ENCODE data around the gene GGN. TPM values are rescaled to one million over a fixed set of nuclear protein-coding genes. Genes with fewer than 3 reads are reported as not detected.

The GGN gene
- total RNA-seq, 1 donor from 2014 or later = 1.2 TPM

DNA sequence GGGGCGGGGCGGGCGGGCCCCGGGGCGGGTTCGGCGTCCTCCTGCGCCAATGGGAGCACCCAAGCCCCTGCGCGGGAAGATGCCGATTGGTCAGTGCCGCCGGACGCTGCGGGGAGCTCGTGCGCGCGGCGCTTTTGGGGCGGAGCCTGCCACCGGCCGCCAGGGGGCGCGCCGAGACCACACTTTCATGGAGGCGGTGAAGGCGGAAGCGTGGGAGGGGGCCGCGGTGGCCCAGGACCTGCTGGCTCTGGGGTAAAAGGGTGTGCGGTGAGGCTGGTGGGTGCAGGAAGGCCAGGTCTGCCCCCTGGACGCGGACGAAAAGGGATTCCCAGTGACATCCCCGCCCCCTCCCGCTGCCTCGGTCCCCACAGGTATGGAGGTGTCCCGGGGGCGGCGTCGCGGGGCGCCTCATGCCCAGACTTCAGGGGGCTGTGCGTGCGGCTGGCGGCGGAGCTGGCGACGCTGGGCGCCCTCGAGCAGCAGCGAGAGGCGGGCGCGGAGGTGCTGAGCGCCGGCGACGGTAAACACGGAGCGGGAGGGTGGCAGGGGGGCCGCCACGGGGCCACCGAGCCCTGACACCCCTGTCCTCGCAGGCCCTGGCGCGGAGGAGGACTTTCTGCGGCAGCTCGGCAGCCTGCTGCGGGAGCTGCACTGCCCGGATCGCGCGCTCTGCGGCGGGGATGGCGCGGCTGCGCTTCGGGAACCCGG is 15.3 kb upstream of the GGN start, which contains the start of gene FAM98C:
TSS of gene FAM98C (plus strand) at position 127 of the 708 bp plus-strand sequence. CDS start at position 188, 61 bp downstream.
- POLR2A ChIA-PET = interaction anchor here (0.6 to 3.2 kb wide), 32 partner anchors 9 to 1033 kb away, joined by 3 to 45 read pairs (median 4); partner anchors contain the start of genes ACTN4, CATSPERG, ECH1 and EIF3K
- TF ChIP-seq, protein P1, sequence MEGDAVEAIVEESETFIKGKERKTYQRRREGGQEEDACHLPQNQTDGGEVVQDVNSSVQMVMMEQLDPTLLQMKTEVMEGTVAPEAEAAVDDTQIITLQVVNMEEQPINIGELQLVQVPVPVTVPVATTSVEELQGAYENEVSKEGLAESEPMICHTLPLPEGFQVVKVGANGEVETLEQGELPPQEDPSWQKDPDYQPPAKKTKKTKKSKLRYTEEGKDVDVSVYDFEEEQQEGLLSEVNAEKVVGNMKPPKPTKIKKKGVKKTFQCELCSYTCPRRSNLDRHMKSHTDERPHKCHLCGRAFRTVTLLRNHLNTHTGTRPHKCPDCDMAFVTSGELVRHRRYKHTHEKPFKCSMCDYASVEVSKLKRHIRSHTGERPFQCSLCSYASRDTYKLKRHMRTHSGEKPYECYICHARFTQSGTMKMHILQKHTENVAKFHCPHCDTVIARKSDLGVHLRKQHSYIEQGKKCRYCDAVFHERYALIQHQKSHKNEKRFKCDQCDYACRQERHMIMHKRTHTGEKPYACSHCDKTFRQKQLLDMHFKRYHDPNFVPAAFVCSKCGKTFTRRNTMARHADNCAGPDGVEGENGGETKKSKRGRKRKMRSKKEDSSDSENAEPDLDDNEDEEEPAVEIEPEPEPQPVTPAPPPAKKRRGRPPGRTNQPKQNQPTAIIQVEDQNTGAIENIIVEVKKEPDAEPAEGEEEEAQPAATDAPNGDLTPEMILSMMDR (IDR thresholded peaks at IDR 0.05) = peak; percentile 98
- peak; percentile 99 for DNase-seq
- intact Hi-C loops (cut with micrococcal nuclease) = loop anchor here (1.0 to 5.0 kb wide), 14 partner anchors 14 to 527 kb away; partner anchors contain the start of genes MRPS12, PSMD8, RASGRP4 and SARS2
- peaks cover 6% of the 10 kb centered on the region for H3K27me3 Mint-ChIP-seq
- H3K36me3 Mint-ChIP-seq (ENCODE audit: low read depth) = peaks cover 18% of the 10 kb centered on the region
- H3K27ac Mint-ChIP-seq = peak within 1 kb of the TSS; percentile 90
- H3K4me3 Mint-ChIP-seq = peak within 1 kb of the TSS; percentile 91
- peaks cover 22% of the 10 kb centered on the region for H3K4me1 Mint-ChIP-seq
- CTCF ChIA-PET = interaction anchor here (0.6 to 4.5 kb wide), 54 partner anchors 9 to 530 kb away, joined by 3 to 80 read pairs (median 4); partner anchors contain the start of genes ACTN4, EIF3K, GGN and MAP4K1
- ATAC-seq (ENCODE audit: low read depth) = peak; percentile 97
- no peaks in the 10 kb centered on the region for H3K9me3 Mint-ChIP-seq

DNA sequence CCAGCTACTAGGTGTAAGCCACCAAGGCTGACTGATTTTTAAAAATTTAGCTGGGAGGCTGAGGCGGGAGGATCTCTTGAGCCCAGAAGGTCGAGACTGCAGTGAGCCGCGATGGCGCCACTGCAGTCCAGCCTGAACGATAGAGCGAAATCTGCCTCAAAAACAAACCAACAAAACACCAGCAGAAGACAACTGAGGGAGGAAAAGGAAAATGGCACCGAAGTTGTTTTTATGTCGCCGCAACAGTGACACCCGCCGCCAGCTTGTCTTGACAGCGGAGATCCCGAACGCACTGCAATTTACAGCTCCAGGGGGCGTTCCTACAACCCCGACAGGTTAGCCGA is 14.8 kb upstream of the GGN start:
- ATAC-seq (ENCODE audit: low read depth) (no peak), DNase-seq (no peak)
- Mint-ChIP-seq H3K27me3 (peaks cover 6% of the 10 kb centered on the region), H3K36me3 (ENCODE audit: low read depth) (peaks cover 15% of the 10 kb centered on the region), H3K4me1 (peaks cover 22% of the 10 kb centered on the region), H3K4me3 (peak overlapping the region; percentile 91), H3K9me3 (no peaks in the 10 kb centered on the region), H3K27ac (peak overlapping the region; percentile 80)
- POLR2A ChIA-PET = interaction anchor here (0.6 to 3.2 kb wide), 30 partner anchors 8 to 1033 kb away, joined by 3 to 45 read pairs (median 5); partner anchors contain the start of genes ACTN4, CATSPERG, ECH1 and EIF3K
- TF ChIP-seq, protein P1 (IDR thresholded peaks at IDR 0.05) = no peak
- intact Hi-C loops (cut with micrococcal nuclease) = loop anchor here (2.0 to 5.0 kb wide), 3 partner anchors 104 to 505 kb away; no protein-coding TSS in a partner anchor
- CTCF ChIA-PET = interaction anchor here (0.7 to 4.5 kb wide), 52 partner anchors 8 to 531 kb away, joined by 3 to 80 read pairs (median 4); partner anchors contain the start of genes ACTN4, EIF3K, GGN and MAP4K1

DNA sequence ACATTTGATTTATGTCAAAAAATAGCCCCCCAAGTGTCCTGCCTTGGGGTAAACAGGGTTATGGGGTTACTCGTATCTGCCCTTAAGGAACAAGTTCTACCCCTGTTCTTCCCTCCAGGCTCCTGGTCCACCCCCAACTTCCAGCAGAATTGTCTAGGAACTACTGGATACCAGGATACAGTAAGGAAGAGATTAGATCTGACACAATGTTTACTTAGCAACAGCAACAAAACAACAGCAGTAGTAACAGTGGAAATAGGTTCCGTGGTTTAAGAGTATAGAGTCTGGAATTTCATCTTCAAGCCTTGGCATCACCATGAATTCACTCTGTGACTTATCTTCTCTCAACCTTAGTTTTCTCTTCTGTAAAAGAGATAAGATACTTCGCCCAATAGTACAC is 13.3 kb upstream of the GGN start:
- H3K4me3 Mint-ChIP-seq = no peak overlapping the region
- TF ChIP-seq, protein P1 (IDR thresholded peaks at IDR 0.05) = no peak
- intact Hi-C loops (cut with micrococcal nuclease) = loop anchor here (5.0 kb wide), 1 partner anchor 504 kb away; no protein-coding TSS in a partner anchor
- no peak overlapping the region for H3K27ac Mint-ChIP-seq
- peaks cover 25% of the 10 kb centered on the region for H3K4me1 Mint-ChIP-seq
- H3K36me3 Mint-ChIP-seq (ENCODE audit: low read depth) = peaks cover 7% of the 10 kb centered on the region
- peaks cover 19% of the 10 kb centered on the region for H3K27me3 Mint-ChIP-seq
- ChIA-PET POLR2A (interaction anchor here (0.6 kb wide), 1 partner anchor 159 kb away, joined by 4 read pairs; no protein-coding TSS in a partner anchor), CTCF (interaction anchor here (2.8 kb wide), 1 partner anchor 13 kb away, joined by 25 read pairs; the partner anchor contains the start of genes GGN and SPRED3)
- no peaks in the 10 kb centered on the region for H3K9me3 Mint-ChIP-seq
- no peak for ATAC-seq (ENCODE audit: low read depth)
- DNase-seq = no peak

- intact Hi-C loops (cut with micrococcal nuclease) = loop anchor here (5.0 kb wide), 1 partner anchor 503 kb away; no protein-coding TSS in a partner anchor
- no peak overlapping the region for H3K4me3 Mint-ChIP-seq
- TF ChIP-seq, protein P1 (IDR thresholded peaks at IDR 0.05) = no peak
- ChIA-PET POLR2A (no interaction called here), CTCF (no interaction called here)
- DNase-seq (no peak), ATAC-seq (ENCODE audit: low read depth) (no peak)
- H3K27me3 Mint-ChIP-seq = peaks cover 19% of the 10 kb centered on the region
- H3K4me1 Mint-ChIP-seq = peaks cover 25% of the 10 kb centered on the region
- peaks cover 5% of the 10 kb centered on the region for H3K36me3 Mint-ChIP-seq (ENCODE audit: low read depth)
- no peak overlapping the region for H3K27ac Mint-ChIP-seq
- no peaks in the 10 kb centered on the region for H3K9me3 Mint-ChIP-seq
These were observed 12.5 kb upstream of the GGN start for GRCh38 chr19:38400361-38400760.

DNA sequence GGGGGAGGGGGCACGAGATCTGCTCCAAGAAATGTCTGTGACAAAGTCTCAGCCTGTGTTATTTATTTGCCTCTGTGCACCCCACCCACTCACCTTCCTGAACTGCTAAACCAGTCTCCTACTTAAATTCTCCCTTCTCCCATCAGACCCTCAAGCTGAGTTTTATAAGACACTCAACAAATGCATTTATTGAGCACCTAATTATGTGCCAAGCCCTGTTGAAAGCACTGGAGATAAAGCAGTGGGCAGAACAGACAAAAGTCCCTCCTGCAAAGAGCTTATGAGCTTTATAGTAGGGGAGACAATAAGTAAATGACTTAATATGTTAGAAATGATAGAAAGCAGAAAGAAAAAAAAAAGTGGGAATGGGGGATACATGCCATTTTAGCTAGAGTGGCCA is 11.7 kb upstream of the GGN start:
- TF ChIP-seq, protein P1 (IDR thresholded peaks at IDR 0.05) = no peak
- DNase-seq (no peak), ATAC-seq (ENCODE audit: low read depth) (no peak)
- Mint-ChIP-seq H3K4me1 (peaks cover 27% of the 10 kb centered on the region), H3K36me3 (ENCODE audit: low read depth) (no peaks in the 10 kb centered on the region), H3K27ac (no peak overlapping the region), H3K4me3 (no peak overlapping the region), H3K27me3 (peaks cover 21% of the 10 kb centered on the region), H3K9me3 (no peaks in the 10 kb centered on the region)
- intact Hi-C loops (cut with micrococcal nuclease) = no loop called here
- ChIA-PET POLR2A (interaction anchor here (0.7 to 1.1 kb wide), 2 partner anchors 25 to 532 kb away, joined by 3 to 9 read pairs; partner anchors contain the start of gene PSMD8), CTCF (no interaction called here)
